Thymus (tissue), 11 donors: ENCODE results near the gene NOS1. TPM values are rescaled to one million over a fixed set of nuclear protein-coding genes. Genes with fewer than 3 reads are reported as not detected.

ENCODE experiments used
- DNase-seq, 9 donors: peaks; one replicate each; pipeline ENCODE4 v3.0.0-alpha.2; 2013; ENCODE audit warnings: low spot score in 9 of 9, low read depth in 6 of 9, missing footprints in 1 of 9
- H3K27ac ChIP-seq, 2 donors: one replicate each; pipeline ENCODE4 v1.5.1; 2013; ENCODE audit warnings: control low read depth in 1 of 2, low read depth in 1 of 2, low read length in 1 of 2, mild to moderate bottlenecking in 1 of 2, moderate library complexity in 1 of 2
- H3K27me3 ChIP-seq, 2 donors: one replicate each; pipeline ENCODE4 v1.5.1; 2013; ENCODE audit warnings: low read length in 1 of 2; ENCODE audit not compliant: control insufficient read depth in 2 of 2, insufficient read depth in 1 of 2
- H3K36me3 ChIP-seq, 2 donors: one replicate each; pipeline ENCODE4 v1.5.1; 2013; ENCODE audit warnings: low read length in 1 of 2, mild to moderate bottlenecking in 1 of 2, moderate library complexity in 1 of 2; ENCODE audit not compliant: control insufficient read depth in 2 of 2, insufficient read depth in 2 of 2
- H3K4me1 ChIP-seq, 2 donors: one replicate each; pipeline ENCODE4 v1.5.1; 2013; ENCODE audit warnings: low read length in 2 of 2; ENCODE audit not compliant: control insufficient read depth in 2 of 2, insufficient read depth in 2 of 2
- H3K4me3 ChIP-seq, 2 donors: one replicate each; pipeline ENCODE4 v1.5.1; 2013; ENCODE audit warnings: low read length in 2 of 2, control low read depth in 1 of 2, mild to moderate bottlenecking in 1 of 2
- H3K9me3 ChIP-seq, 2 donors: one replicate each; pipeline ENCODE4 v1.5.1; 2013; ENCODE audit warnings: low read length in 1 of 2, mild to moderate bottlenecking in 1 of 2; ENCODE audit not compliant: control insufficient read depth in 2 of 2, insufficient read depth in 1 of 2
- WGBS: extraction: QIAGEN DNeasy Blood & Tissue Kit; methylation state at CpG from one replicate; pipeline ENCODE4 v1.1.7; 2013; 5-methylcytosine and 5-hydroxymethylcytosine counted together
- polyA plus RNA-seq: library from polyadenylated mRNA; stranded (reverse); fragments of 200-250 nt; gene quantifications from one replicate; pipeline ENCODE4 v1.2.3, GENCODE V29; 2013
- total RNA-seq: library from RNA; stranded (reverse); fragments of 120-200 nt; gene quantifications from one replicate; pipeline ENCODE4 v1.2.4, GENCODE V29; 2013
- donor health status: healthy.

Gene NOS1
- total and polyA plus RNA-seq, 2 donors: 0.05 to 0.23 TPM

GRCh38 chr12:117342682-117343081 lies 18.7 kb downstream of the NOS1 start:
- no peak overlapping the region for H3K4me3 ChIP-seq
- 25% methylated on average over 2 of the region's 2 CpGs for WGBS
- no peak for DNase-seq

GRCh38 chr12:117342247-117342646 lies 19.2 kb downstream of the NOS1 start:
- WGBS: 93% methylated on average over 4 of the region's 4 CpGs
- H3K4me3 ChIP-seq: no peak overlapping the region

More at GRCh38 chr12:117342682-117343081, 18.7 kb downstream of the NOS1 start:
- H3K36me3 ChIP-seq: no peaks in the 10 kb centered on the region
- H3K9me3 ChIP-seq: no peaks in the 10 kb centered on the region
- H3K4me1 ChIP-seq: no peaks in the 10 kb centered on the region
- no peak overlapping the region for H3K27ac ChIP-seq
- no peaks in the 10 kb centered on the region for H3K27me3 ChIP-seq

GRCh38 chr12:117339104-117339503 lies 22.3 kb downstream of the NOS1 start:
- no peaks in the 10 kb centered on the region for H3K36me3 ChIP-seq
- whole genome bisulfite sequencing: 55% methylated on average over 4 of the region's 4 CpGs
- peaks cover 0 to 10% of the 10 kb centered on the region in 2 donors for H3K27me3 ChIP-seq

More at GRCh38 chr12:117342247-117342646, 19.2 kb downstream of the NOS1 start:
- no peak for DNase-seq
- Histone ChIP-seq H3K27me3 (no peaks in the 10 kb centered on the region), H3K27ac (no peak overlapping the region), H3K9me3 (no peaks in the 10 kb centered on the region), H3K4me1 (no peaks in the 10 kb centered on the region), H3K36me3 (no peaks in the 10 kb centered on the region)

GRCh38 chr12:117334855-117335587 lies 26.4 kb downstream of the NOS1 start:
- H3K4me3 ChIP-seq: no peak overlapping the region
- peaks cover 0 to 22% of the 10 kb centered on the region in 2 donors for H3K27me3 ChIP-seq
- no peaks in the 10 kb centered on the region for H3K4me1 ChIP-seq
- no peaks in the 10 kb centered on the region for H3K9me3 ChIP-seq
- H3K27ac ChIP-seq: no peak overlapping the region
- H3K36me3 ChIP-seq: no peaks in the 10 kb centered on the region
- WGBS: 44% methylated on average over 21 of the region's 21 CpGs
- DNase-seq: no peak

More at GRCh38 chr12:117339104-117339503, 22.3 kb downstream of the NOS1 start:
- no peak for DNase-seq
- no peaks in the 10 kb centered on the region for H3K9me3 ChIP-seq
- H3K4me3 ChIP-seq: no peak overlapping the region
- no peaks in the 10 kb centered on the region for H3K4me1 ChIP-seq
- H3K27ac ChIP-seq: no peak overlapping the region

GRCh38 chr12:117334051-117334450 lies 27.4 kb downstream of the NOS1 start:
- 74% methylated on average over 3 of the region's 3 CpGs for WGBS
- Histone ChIP-seq H3K36me3 (no peaks in the 10 kb centered on the region), H3K9me3 (no peaks in the 10 kb centered on the region), H3K4me1 (no peaks in the 10 kb centered on the region), H3K27ac (no peak overlapping the region), H3K27me3 (peaks cover 0 to 22% of the 10 kb centered on the region in 2 donors), H3K4me3 (no peak overlapping the region)
- no peak for DNase-seq

GRCh38 chr12:117333331-117333881 lies 28.0 kb downstream of the NOS1 start:
- H3K4me1 ChIP-seq: no peaks in the 10 kb centered on the region
- H3K4me3 ChIP-seq: no peak overlapping the region
- peaks cover 0 to 22% of the 10 kb centered on the region in 2 donors for H3K27me3 ChIP-seq
- H3K9me3 ChIP-seq: no peaks in the 10 kb centered on the region
- H3K36me3 ChIP-seq: no peaks in the 10 kb centered on the region
- DNase-seq: no peak
- no peak overlapping the region for H3K27ac ChIP-seq
- 13% methylated on average over 13 of the region's 13 CpGs for WGBS

- Histone ChIP-seq H3K27me3 (peaks cover 0 to 22% of the 10 kb centered on the region in 2 donors), H3K9me3 (no peaks in the 10 kb centered on the region), H3K27ac (no peak overlapping the region), H3K4me1 (no peaks in the 10 kb centered on the region), H3K36me3 (no peaks in the 10 kb centered on the region), H3K4me3 (no peak overlapping the region)
- WGBS: 87% methylated on average over 5 of the region's 5 CpGs
- no peak for DNase-seq
Measured at GRCh38 chr12:117331691-117332090, 29.7 kb downstream of the NOS1 start.

- H3K4me1 ChIP-seq: no peaks in the 10 kb centered on the region
- H3K9me3 ChIP-seq: no peaks in the 10 kb centered on the region
- peaks cover 0 to 22% of the 10 kb centered on the region in 2 donors for H3K27me3 ChIP-seq
Measured at GRCh38 chr12:117330441-117331113, 30.8 kb downstream of the NOS1 start.

GRCh38 chr12:117329756-117330155 lies 31.7 kb downstream of the NOS1 start:
- no peaks in the 10 kb centered on the region for H3K9me3 ChIP-seq
- H3K4me3 ChIP-seq: no peak overlapping the region
- H3K27ac ChIP-seq: no peak overlapping the region
- peaks cover 0 to 17% of the 10 kb centered on the region in 2 donors for H3K27me3 ChIP-seq
- 87% methylated on average over 8 of the region's 8 CpGs for WGBS
- no peaks in the 10 kb centered on the region for H3K36me3 ChIP-seq
- no peaks in the 10 kb centered on the region for H3K4me1 ChIP-seq
- no peak for DNase-seq

More at GRCh38 chr12:117330441-117331113, 30.8 kb downstream of the NOS1 start:
- H3K36me3 ChIP-seq: no peaks in the 10 kb centered on the region
- no peak for DNase-seq
- no peak overlapping the region for H3K27ac ChIP-seq
- H3K4me3 ChIP-seq: no peak overlapping the region
- WGBS: 93% methylated on average over 27 of the region's 27 CpGs
